IPS-11a (cell line): ENCODE results near the gene LDLRAD3.

Experiments
- H3K4me3 ChIP-seq: one replicate; pipeline ENCODE4 v1.5.1; 2013; ENCODE audit warnings: low read depth, low read length, control low read depth

The LDLRAD3 gene

GRCh38 chr11:36254713-36255112 lies 310.9 kb downstream of the LDLRAD3 start:
- no peak overlapping the region for H3K4me3 ChIP-seq

- no peak overlapping the region for H3K4me3 ChIP-seq
Measured at GRCh38 chr11:36257351-36257750, 313.5 kb downstream of the LDLRAD3 start.

DNA sequence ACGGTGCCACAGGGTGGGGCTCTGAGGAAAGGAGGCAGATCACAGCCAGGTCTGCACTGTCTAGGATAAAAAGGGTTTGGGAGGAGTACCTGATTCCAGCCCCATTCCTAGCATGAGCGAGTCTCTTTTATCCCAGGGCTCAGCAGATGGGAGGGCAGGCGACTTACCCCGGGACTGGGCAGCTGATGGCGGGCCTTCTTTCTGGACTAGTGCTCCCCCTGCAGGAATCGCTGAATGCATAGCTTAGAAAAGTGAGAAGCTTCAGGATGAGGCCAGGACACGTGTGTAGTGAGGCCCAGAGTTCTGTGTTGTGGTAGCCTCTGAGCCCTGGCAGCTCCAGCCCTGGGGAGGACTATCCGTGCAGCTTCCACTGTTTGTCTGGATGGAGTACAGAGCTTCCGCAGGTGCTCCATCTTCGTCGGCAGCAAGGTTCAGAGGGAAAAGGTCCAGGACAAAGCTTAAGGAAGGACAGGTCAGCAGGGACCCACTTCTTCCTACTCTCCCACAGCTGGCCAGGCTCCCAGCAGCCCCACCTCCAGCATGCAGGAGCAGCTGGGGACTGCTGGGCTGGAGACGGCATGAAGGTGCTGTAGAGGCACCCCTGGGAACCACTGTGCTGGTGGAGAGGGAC lies 315.0 kb downstream of the LDLRAD3 start:
- H3K4me3 ChIP-seq = no peak overlapping the region

DNA sequence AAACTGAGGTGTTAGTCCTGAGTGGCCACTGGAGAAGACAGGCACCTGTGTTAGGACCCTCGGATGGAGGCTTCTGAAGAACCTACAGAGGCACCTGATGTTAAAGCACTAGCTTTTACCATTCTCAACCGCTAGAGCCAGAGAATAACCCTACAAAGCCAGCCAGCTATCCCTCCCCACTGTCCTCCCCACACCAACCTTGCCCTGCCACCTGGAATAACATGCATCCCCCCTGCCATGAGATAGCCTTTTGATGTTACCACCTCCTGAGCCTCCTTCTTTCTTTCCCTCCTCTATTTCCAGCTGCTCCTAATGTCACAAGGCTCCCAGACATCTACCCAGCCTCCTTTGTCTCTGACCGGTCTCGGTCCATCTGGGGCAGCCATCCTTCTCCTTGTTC lies 317.2 kb downstream of the LDLRAD3 start:
- no peak overlapping the region for H3K4me3 ChIP-seq

GRCh38 chr11:36264011-36264972 lies 320.4 kb downstream of the LDLRAD3 start:
- H3K4me3 ChIP-seq = no peak overlapping the region

DNA sequence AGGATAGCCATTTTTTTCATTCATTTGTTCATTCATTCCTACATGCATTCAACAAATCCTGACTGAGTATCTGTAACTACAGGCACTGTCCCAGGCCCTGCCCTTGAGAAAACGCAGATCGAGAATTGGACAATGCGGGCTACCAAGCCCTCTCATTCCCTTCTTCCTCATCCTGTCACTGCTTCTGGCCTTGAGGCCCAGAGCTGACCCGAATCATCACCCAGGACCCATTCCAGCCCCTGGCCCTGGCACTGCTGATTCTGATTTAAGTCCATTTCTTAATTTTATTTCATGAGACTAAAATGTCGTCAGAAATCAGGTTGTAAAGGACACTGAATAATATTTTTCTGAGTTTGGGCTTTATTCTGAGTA lies 321.1 kb downstream of the LDLRAD3 start:
- H3K4me3 ChIP-seq = no peak overlapping the region

DNA sequence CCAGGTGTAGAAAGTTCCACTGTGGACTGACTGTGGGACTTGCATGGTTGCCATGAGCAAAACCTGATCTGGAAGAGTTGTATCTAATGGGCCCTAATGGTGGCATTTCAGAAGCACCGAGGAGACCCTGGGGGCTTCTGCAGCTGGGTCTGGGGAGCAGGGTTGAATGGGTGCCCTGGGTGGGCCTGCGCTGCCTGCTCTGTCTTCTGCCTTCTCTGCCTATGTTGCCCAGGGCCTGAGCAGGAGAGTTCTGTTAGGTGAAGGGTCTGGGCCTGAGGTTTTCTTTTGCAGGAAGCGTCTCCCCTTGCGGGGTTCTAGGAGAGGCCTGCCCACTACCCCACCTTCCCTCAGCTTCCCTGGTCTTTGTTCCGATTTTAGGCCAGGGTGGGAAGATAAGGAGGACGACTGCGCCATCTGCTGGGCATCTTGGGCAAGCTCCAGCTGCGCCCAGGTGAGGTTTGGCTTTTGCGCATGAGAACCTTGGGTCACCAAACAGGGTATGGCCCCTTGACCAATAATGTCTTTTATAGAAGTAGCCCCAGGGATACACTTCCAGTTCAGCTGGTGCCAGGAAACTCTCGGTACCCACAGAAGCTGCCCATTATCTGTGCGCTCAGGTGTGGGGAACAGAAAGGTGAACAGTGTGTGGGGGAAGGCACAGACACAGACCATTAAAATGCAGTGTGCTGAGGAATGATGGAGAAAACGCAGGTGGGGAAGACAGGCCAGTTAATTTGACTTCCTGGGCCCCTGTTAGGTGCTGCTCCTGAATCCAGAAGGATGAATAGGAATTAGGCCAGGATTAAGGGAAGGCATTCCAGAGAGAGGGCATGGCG lies 322.1 kb downstream of the LDLRAD3 start:
- H3K4me3 ChIP-seq = no peak overlapping the region

DNA sequence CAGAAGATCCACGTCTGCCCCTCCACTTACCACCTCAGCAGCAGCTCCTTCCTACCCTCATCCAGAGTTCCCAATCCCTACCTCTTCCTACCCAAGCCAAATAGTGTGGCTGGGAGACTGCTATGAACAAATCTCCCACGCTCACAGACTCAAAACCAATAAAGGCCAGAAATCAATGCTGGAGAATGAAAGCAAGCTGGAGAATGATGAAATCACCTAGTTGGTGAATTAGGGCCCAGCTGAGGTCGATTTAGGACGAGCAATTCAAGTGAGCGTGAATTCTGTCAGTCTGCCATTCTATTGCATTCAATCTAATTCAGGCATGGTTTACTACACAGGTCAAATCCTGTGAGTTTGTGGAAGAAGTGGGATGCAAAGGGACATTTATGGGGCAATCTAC lies 322.9 kb downstream of the LDLRAD3 start:
- H3K4me3 ChIP-seq = no peak overlapping the region

- H3K4me3 ChIP-seq = no peak overlapping the region
Measured at GRCh38 chr11:36268337-36268985, 324.6 kb downstream of the LDLRAD3 start.

- H3K4me3 ChIP-seq = no peak overlapping the region
Measured at GRCh38 chr11:36270701-36271100, 326.8 kb downstream of the LDLRAD3 start.

DNA sequence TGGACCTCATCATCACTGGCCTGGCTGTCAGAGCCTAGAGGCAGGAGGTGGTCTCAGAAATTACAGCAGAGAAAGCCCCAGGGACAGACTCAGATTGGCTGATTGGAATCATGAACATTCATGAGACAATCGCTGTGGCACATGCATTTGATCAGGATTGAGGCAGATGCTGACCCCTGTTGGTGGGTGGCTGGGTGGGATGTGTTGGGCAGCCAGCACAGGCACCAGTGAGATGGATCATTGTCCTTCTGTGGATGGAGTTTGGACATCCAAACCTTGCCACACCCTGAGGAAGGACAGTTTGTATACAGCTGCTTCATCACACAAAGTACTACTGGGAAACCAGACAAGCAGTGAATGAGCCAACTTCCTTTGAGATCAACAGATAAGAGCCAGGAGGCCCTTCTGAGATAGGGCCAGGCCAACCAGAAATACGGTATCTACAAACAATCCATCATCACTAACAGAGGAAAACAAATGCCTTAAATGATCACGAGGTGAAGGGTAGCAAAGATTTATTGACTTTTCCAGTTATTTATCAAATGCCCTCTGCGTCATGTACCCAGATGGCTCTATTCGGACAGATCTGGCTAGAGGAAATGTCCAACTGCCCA lies 328.0 kb downstream of the LDLRAD3 start:
- no peak overlapping the region for H3K4me3 ChIP-seq

GRCh38 chr11:36273110-36273509 lies 329.2 kb downstream of the LDLRAD3 start:
- H3K4me3 ChIP-seq = no peak overlapping the region

DNA sequence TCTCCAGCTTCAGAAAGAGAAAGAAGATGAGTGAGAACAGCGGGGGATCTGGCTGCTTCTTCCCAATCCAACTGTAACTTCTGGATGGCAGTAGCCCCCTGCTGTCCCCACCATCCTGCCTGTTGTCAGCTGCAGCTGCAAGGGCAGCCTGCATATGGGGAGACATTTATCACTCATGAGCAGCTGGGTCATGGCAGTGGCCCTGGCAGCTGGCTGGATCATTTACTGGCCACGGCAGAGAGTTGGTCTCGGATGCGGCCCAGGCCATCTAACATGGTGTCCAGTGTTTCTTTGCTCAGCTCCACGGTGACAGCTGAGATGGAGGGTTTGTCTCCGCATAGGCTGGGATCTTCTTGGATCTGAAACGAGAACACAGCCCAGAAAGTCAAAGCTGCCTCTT lies 330.6 kb downstream of the LDLRAD3 start:
- H3K4me3 ChIP-seq = no peak overlapping the region

GRCh38 chr11:36278531-36279282 lies 334.8 kb downstream of the LDLRAD3 start:
- H3K4me3 ChIP-seq = no peak overlapping the region

- H3K4me3 ChIP-seq = no peak overlapping the region
Measured at GRCh38 chr11:36280531-36280930, 336.7 kb downstream of the LDLRAD3 start.
